Measurements from ENCODE around the gene TMSB15A. TPM values are rescaled to one million over a fixed set of nuclear protein-coding genes. Genes with fewer than 3 reads are reported as not detected.
"Not testable (repeated sequence)": the region's sequence is repeated elsewhere in the genome, so short reads cannot be mapped to it uniquely, and the experiment has no call there.

The TMSB15A gene
- total RNA-seq, 2 donors from 2014 or later, result not detected

DNA sequence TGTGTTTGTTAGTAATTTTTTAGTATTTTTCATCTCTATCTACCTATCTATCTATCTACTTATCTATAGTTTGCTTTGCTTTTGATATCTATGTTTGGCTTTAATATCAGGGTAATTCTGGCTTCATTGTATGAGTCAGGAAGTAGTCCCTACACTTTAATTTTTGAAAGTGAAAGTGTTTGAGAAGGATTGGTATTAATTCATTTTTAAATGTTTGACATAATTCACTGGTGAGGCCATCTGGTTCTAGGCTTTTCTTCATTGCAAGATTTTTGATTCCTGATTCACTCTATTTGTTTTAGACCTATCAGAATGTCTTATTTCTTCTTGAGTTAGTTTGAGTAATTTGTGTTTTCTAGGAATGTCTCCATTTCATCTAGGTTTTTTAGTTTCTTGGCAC, 24.8 kb downstream of the TMSB15A start:
- Histone ChIP-seq H3K4me3 (no peak overlapping the region), H3K27me3 (no peaks in the 10 kb centered on the region), H3K27ac (no peak overlapping the region), H3K9me3 (no peaks in the 10 kb centered on the region), H3K36me3 (replicated peaks in 1 of 2; ENCODE audit: insufficient read depth in 1 of 2, low read depth in 2 of 2) (no peaks in the 10 kb centered on the region), H3K4me1 (no peaks in the 10 kb centered on the region)
- DNase-seq, result no peak
- no peak for TF ChIP-seq POLR2A (IDR thresholded peaks at IDR 0.05)
- TF ChIP-seq, protein P1, sequence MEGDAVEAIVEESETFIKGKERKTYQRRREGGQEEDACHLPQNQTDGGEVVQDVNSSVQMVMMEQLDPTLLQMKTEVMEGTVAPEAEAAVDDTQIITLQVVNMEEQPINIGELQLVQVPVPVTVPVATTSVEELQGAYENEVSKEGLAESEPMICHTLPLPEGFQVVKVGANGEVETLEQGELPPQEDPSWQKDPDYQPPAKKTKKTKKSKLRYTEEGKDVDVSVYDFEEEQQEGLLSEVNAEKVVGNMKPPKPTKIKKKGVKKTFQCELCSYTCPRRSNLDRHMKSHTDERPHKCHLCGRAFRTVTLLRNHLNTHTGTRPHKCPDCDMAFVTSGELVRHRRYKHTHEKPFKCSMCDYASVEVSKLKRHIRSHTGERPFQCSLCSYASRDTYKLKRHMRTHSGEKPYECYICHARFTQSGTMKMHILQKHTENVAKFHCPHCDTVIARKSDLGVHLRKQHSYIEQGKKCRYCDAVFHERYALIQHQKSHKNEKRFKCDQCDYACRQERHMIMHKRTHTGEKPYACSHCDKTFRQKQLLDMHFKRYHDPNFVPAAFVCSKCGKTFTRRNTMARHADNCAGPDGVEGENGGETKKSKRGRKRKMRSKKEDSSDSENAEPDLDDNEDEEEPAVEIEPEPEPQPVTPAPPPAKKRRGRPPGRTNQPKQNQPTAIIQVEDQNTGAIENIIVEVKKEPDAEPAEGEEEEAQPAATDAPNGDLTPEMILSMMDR (IDR thresholded peaks at IDR 0.05), result no peak
- intact Hi-C loops (cut with DNase I), result no loop called here
- ATAC-seq, result no peak

DNA sequence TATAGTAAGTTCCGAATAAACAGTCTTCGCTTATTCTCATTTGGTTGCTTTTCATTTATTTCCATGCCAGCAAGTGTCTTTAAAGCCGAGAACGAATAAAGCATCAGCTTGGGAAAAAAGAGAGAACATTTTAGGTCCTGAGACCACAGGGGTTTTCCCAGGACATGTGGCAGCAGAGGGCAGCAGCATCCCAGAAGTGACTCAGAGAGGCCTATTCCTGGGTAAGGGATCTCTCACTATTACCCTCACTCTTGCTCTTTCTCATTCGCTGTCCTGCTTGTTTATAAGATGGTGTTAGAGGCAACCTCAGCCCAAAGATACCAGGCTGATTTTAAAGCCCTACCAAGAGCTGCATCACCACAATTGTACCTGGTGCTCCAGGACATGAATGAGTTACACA, 37.8 kb downstream of the TMSB15A start:
- DNase-seq; H3K27ac ChIP-seq; H3K4me1 ChIP-seq; H3K27me3 ChIP-seq; ATAC-seq; H3K4me3 ChIP-seq; H3K9me3 ChIP-seq; intact Hi-C loops (cut with DNase I); H3K36me3 ChIP-seq (replicated peaks in 1 of 2; ENCODE audit: insufficient read depth in 1 of 2, low read depth in 2 of 2): not testable (repeated sequence)
- WGBS, 2 donors, result no CpG with 5 or more reads among the region's 5 CpGs

DNA sequence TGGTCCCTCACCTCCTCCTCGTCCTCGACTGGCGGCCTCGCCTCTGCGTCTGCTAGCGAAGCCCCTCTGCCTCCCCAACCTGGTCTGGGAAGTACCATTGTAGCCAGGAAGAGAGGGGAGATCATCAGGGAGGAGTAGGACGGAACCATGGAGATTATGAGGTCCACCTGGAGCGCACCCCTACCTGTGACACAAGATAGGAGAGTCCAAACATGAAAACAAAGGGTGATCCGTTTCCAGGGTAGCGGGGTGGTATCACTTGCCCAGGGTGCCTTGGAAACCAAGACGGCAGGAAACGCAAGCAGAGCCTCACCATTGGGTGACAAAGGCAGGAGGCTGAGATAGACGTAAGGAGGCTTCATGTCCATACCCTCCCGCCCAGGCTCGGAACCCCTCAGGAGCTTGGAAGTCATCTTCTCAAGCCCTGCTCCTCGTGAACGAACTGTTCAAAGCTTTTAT, 44.7 kb downstream of the TMSB15A start, which contains the start of gene TCP11X2:
Gene TCP11X2, minus strand, starts transcription at position 51 of the 459 bp plus-strand sequence.
- H3K9me3 ChIP-seq; H3K27ac ChIP-seq; H3K36me3 ChIP-seq (replicated peaks in 1 of 2; ENCODE audit: insufficient read depth in 1 of 2, low read depth in 2 of 2); ATAC-seq; intact Hi-C loops (cut with DNase I); H3K27me3 ChIP-seq; H3K4me3 ChIP-seq; H3K4me1 ChIP-seq; DNase-seq: not testable (repeated sequence)
- 19% methylated on average over 7 of the region's 17 CpGs; no CpG with 5 or more reads in 1 of the 2 donors for WGBS, 2 donors

DNA sequence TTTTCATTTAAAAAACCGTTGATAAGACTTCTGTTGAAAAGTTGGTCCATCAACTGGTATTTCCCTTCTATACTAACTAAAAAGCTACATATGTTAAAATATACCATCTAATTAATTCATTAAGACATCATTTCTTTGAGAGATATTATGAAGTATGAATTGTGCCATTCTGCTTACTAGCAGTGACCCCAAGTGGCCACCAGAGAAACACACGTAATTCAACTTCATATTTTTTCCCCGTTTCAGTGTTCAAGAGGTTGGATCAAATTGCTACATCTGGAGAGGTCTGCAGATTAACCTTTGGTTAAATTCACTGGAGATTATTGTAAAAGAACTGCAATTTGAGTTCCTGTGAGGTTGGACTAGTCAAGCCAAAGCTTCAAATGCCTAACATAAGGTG, 46.3 kb downstream of the TMSB15A start:
- H3K9me3 ChIP-seq; H3K27ac ChIP-seq; H3K4me1 ChIP-seq; intact Hi-C loops (cut with DNase I); DNase-seq; H3K36me3 ChIP-seq (replicated peaks in 1 of 2; ENCODE audit: insufficient read depth in 1 of 2, low read depth in 2 of 2); H3K4me3 ChIP-seq; H3K27me3 ChIP-seq; ATAC-seq: not testable (repeated sequence)
- WGBS, 2 donors, result no CpG with 5 or more reads among the region's 3 CpGs

Other genes with a start within 250 kb of the TMSB15A start
- gene NXF2B, start 76.7 kb downstream of the TMSB15A start, total RNA-seq, result not detected
- gene TCP11X2, start 44.9 kb downstream of the TMSB15A start, total RNA-seq, result not detected
- gene ARMCX5, start 82.8 kb upstream of the TMSB15A start, total RNA-seq, result 1 to 10 TPM; 4.6 to 8.8 TPM
- 1 to 10 TPM; 4.3 to 9.1 TPM for gene GPRASP1, start 134.7 kb upstream of the TMSB15A start, total RNA-seq
- gene GPRASP2, start 195.7 kb upstream of the TMSB15A start, total RNA-seq, result 1 to 10 TPM; 6.2 to 7.3 TPM
- 1 to 10 TPM in 1 of 2 donors, under 1 TPM in 1; 0.99 to 3.6 TPM for gene GPRASP3, start 204.0 kb upstream of the TMSB15A start, total RNA-seq